HT-29 (cell line): ENCODE results near the gene ARFIP2. TPM values are rescaled to one million over a fixed set of nuclear protein-coding genes. Genes with fewer than 3 reads are reported as not detected.
A peak's percentile ranks its signal among the peaks of the same experiment; 100 is the strongest.

Experiments used
- DNase-seq: peaks from one replicate; pipeline ENCODE4 v3.0.0-alpha.2; 2015; ENCODE audit warnings: low spot score
- total RNA-seq: library from RNA; depleted of rRNA; stranded (reverse); fragments of >200 nt; shearing (Covaris generic); gene quantifications from 2 replicates; pipeline ENCODE4 v1.2.3, GENCODE V29; 2014

Gene ARFIP2
- total RNA-seq, 1 experiment from 2014 or later = 140 TPM

DNA sequence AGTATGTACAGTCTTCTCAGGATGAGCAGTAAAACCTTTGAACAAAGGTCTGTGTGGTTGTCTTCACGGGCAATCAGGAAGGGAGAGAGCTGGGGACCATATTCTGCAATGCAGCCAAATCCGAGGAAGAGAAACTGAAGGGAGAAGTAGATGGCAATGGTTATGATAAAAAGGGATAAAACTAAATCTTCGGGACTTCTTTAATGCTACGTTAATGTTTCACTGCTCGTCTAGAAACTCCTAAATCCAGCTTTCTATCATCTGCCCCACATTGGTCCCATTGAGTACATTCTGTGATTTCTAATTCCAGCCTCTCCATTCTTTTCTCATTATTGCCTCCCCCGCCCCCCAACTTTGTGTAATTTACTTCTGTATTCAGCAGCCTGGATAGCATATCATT lies 1.9 kb upstream of the ARFIP2 start:
- no peak for DNase-seq

DNA sequence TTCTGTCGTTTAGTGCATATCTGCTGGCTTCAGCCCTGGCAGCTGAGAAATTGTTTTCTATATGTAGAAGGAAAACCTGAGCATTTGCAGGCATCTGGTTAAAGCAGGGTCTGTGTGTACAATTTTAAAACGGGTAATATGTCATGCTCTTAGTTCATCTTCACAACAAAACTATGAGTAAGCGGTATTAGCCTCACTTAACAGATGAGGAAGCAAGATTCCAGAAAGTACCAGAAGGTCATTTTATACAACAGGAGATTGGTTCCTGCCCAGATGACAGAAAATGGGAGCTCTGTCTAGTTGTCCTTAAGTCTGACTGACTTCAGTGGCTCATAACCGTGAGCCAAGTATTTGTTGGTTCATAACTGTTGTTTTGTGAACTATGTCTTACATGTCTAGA lies 1.3 kb upstream of the ARFIP2 start:
- no peak for DNase-seq

DNA sequence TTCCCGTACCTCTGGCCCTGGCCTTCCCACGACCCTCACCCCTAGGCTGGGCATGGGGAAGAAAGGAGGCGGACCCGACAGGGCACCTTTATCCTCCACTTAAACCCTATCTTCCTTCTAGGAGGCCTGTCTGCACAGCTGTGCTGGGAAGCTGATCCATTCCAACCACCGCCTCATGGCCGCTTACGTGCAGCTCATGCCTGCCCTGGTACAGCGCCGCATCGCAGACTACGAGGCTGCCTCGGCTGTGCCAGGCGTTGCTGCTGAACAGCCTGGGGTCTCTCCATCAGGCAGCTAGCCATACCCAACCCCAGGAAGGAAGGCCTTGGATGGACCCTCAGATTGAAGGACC lies 769 bp upstream of the ARFIP2 start:
- no peak for DNase-seq

DNA sequence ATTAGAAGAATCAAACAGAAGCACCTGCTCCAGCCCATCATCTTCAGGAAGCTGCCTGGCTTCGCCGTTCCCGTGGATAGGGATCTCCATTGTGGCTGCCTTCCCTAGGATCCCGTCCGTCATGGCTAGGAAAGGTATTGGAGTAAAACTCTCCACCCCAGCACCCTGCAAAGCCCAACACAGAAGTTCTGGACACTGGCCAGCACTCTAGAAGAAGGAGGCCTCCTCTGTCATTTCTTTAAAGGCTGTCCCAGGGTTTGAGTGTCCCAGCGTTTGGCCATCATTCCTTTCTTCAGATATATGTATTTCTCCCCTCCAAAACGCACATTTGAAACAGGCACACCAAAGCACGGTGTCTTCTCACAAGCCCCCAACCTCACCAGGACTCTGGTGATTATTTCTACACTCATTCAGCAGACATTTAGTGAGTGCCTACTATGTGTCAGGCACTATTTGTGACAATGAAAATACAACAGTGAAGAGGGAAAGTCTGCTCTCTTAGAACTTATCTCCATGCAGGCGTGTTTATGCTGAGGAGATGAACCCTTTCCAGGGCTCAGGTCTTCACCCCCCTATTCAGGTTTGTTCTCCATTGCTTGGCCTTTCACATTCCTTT lies 724 bp downstream of the ARFIP2 start:
- no peak for DNase-seq

DNA sequence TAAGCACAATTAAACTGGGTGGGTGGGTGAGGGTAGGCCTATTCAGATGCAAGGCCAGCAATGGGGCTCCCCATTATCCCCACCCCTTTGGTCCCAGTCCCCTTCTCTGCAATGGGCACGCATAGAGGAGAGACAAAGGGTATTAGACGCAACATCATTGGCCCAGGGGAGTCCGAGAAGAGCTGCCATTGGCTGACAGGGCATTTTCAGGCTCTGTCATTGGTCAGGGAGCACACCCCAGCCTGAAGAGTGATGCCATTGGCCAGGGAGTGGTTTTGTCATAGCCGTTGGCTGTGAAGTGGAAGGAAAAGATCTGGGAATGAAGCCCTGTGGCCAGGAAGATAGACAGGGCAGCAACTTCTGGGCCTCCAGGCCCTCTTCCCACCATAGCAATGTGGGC lies 4.6 kb downstream of the ARFIP2 start:
- DNase-seq = no peak

DNA sequence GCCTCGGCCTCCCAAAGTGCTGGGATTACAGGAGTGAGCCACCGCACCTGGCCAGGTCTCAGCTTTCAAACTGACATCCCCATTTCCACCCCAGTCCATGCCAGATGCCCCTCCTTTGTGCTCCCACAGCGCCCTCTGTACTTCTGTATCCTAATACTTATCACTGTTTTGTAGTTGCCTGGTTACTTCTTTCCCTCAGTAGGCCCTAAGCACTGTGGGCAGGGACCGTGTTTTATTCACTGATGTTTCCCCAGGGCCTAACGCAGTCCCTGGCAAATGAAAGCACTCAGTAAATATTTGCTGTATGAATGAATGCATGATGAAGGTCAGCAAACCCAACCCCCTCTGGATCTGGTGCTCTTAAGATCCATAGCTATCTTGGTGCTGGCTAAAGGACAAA lies 5.2 kb downstream of the ARFIP2 start:
- peak; percentile 42 for DNase-seq

DNA sequence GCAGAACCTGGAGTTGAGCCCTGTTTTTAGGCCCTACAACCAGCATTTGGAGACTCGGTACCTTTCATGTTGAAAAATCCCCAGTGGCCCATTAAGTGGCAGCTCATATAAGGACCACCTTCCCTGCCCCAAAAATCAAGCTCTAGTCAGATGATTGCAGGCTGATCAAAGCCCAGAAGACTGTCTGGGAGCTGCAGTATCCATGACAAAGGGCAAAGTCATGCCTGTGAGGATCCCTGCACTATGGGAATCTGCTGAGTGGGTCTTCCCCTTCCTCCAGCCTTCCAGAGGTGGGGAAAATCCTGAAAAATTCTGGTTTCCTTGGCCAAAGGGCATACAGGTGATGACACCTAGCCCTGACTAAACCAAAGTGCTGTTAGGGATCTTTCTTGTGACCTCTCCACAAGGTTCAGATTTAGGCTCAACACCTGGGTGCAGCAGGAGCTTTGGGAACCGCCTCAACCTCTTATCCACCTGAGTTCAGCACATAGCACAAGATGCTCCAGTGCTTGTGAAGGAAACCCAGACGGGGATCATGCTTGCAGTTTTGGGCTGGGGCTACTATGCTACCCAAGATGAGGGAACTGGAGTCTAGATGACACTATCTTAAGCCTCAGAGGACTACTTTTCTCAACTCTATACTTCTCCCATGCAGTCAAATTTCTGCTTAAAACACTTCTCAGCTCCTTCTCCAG lies 6.2 kb downstream of the ARFIP2 start:
- DNase-seq = peak; percentile 38

DNA sequence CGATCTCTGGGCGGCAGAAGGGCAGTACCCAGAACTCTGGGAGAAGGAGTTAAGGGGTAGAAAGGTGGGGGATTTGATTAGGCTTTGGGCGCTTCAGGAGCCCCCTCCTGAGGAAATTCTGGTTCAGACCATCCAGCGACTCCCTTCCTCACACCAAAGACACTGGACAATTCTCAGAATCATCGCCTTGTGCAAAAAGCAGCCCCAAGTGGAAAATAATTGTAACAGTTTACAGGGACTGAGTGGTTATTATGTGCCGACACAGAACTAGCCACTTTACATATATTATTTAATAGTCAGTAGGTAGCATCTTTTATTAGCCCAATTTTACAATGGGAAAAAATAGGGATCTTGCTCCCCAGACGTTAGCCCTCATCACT lies 6.7 kb downstream of the ARFIP2 start:
- DNase-seq = no peak

DNA sequence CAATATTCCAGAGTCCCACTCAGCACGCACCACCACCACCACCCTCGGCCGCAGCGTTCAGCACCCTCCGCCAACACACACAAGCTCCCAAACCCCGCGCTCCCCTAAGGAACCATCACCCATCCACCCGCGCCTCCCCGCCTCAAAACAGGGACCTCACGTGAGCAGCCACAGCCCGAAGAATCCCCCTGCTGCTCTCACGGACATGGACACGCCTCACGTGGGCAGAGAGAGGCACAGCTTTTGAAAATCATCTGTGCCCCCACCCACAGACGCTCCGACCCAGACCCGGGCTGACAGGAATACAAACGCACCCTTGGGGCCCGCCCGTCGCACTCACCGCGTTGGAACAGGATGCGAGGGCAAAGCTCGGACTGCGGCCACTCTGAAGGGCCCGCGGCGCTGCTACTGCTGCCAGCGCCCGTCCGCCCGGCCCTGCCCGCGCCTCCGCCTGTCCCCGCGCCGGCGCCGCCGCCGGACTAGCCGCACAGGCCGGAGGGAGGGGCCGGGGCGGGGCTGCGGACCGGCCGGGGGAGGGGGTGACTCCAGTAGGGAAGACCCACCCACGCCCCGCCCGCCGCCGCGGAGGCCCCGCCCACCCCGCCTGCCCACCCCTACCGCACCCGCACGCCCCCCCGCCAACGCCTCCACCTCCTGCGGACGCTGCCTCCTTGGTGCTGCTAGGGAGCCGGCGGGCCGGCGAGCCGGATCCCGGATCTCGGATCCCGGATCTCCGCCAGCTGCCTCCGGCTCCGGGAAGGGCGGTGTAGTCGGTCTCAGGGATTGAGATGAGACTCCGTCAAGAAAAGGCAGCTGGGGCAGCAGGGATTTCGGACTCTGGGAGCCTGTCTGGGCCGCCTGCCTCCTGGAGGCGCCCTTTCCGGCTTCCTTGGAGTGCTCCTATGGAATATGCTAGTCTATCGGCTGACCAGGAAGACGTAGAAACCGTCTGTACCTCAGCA lies 7.4 kb downstream of the ARFIP2 start, which contains the start of gene TRIM3:
Gene TRIM3, minus strand, starts transcription at position 491 of the 962 bp plus-strand sequence. CDS start 8,246 bp downstream, outside the sequence.
- DNase-seq = peak; percentile 90

DNA sequence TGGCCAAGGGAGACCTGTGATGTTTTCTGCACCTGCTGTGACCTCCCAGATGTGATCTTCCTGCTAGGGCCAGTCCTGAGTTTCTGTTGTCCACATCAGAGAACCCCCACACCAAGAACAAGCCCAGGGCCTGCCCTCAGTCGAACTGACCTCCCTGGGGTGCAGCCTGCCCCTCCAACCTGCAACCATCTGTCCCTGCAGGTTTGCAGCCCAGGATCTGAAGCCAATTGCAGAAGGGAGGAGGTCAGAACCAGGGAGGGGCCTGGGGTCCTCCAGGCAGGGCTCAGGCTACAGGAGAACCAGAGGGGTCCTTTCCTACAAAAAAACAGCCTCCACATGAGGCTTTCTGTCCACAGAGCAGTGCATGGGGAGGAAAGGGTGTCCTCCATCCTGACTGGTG lies 8.2 kb downstream of the ARFIP2 start:
- no peak for DNase-seq

DNA sequence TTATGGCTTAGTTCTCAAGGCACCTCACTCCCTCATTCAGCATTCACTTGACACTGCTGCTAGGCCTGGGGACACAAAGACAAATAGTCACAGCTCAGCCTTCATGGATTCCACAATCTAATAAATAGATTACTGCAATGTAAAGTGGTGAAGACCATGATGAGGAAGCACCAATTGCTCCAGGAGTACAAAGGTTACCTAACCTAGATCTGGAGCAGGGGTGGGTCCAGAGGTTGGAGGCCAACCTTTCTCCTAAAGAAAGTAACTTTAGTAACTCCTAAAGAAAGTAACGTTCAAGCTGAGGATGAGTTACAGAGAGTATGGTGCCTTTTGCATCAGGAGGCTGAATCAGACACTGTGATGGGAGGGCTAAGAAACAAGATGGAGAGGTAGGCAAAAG lies 11.5 kb downstream of the ARFIP2 start:
- no peak for DNase-seq

DNA sequence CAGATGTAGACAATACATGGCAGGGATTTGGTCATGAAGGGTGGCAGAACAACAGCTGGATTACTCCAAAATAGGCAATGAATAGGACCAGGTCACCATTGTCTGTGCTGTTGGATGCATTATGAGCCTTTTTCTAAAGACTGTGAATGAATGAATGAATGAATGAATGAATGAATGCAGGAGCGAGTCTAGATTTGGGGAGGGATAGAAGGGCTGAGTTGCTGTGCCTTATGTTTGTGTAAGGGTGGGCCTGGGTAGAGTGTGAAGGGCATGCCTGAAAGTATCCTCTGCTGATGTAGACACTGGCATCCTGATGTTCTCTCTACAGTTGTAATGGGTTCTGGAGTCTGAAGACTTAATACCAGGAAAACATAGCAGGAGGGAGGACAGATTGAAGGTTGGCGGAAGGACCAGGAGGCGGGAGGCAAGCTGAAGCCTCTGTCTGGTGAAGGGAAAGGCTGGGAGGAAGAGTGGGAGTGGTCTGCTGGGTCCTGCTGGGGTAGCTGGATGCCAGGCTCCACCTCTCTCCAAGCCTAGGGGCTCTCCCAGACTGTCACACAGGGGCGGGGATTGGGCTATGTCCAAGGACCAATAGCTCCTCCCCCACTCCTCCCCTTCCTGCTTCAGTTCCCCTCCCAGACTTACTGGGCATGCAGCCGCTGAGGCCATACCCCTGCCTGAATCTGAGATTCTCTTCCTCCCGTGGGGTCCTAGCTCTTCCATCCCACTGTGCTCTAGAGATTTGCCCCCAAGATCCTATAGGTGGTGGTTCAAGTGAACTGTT lies 12.2 kb downstream of the ARFIP2 start:
- peak; percentile 90 for DNase-seq

DNA sequence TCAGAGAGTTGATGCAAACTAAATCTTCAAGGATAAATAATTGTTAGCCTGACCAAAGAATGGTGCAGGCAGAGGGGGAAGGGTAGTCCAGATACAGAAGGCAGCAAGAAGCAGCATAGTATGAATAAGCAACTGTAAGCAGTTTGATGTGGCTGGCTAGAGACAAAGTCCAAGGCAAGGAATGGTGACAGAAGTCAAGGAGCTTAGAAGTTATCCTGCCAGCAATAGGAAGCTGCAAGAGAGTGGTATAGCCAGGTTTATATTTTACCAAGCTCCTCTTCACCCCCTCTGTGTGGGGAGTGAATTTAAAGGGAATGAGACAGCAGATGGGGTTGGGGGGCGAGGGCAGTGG lies 22.1 kb downstream of the ARFIP2 start:
- DNase-seq = no peak

DNA sequence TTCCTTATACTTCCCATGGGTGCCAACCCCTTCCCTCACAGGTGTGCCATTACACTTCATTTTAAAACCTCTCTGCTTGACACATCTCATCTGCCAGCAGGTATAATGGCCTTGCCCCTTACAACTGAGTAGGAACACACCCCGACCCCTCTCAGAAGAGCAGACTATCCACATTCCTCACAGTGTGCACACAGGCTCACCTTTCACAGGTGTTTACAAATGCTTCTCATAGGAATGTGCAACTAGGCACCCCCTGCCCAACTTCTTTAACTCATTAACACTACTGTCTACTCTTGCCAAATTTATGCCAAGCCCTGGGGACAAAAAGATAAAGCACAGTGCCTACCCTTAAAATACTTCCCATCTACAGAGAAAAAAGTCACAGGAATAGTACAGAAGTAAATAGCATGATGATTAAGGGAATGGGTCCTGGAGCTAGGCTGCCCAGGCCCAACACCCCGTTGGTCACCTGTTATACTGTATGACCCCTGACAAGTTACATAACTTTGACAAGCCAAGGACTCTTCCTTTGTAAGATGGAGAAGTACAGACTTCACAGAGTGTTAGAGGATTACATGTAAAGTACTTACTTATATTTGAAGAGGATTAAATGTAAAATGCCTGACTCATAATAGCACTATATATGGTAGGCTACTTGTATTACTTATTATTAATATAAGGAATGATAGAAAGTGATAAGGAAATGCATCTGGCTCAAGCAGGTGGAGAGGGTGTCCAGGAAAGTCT lies 22.6 kb downstream of the ARFIP2 start:
- no peak for DNase-seq

DNA sequence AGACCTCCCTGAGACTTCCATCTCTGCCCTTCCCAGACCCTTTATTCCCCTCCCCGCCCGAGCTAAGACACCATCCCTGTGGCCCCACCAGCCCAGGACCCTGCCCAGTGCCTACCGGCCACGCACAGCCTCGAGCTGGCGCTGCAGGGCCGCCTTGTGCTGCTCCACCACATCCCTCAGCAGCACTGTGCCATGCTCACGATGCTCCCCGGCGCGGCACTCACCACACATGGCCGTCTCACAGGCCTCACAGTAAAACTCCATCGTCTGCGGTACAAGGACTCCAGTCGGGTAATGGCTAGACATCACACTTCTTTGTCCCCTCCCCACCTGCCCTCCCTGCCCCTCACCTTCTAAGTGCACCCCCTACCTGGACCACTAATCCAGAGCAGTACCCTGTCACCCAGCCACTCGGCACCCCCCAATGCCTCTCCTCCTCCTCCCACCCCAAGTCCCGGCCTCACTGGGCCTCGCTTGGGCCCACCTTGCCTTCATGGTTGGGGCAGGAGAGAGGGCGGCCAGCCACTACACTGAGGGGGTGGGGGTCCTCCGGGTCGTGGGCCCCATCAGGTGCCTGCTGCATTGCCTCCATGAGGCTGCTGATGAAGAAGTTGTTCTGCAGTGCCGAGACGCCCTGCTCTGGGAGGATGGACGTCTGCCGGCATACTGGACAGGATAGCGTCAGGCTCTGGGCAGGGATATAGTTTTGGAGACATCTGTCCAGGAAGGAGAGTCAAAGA lies 23.4 kb downstream of the ARFIP2 start:
- no peak for DNase-seq

DNA sequence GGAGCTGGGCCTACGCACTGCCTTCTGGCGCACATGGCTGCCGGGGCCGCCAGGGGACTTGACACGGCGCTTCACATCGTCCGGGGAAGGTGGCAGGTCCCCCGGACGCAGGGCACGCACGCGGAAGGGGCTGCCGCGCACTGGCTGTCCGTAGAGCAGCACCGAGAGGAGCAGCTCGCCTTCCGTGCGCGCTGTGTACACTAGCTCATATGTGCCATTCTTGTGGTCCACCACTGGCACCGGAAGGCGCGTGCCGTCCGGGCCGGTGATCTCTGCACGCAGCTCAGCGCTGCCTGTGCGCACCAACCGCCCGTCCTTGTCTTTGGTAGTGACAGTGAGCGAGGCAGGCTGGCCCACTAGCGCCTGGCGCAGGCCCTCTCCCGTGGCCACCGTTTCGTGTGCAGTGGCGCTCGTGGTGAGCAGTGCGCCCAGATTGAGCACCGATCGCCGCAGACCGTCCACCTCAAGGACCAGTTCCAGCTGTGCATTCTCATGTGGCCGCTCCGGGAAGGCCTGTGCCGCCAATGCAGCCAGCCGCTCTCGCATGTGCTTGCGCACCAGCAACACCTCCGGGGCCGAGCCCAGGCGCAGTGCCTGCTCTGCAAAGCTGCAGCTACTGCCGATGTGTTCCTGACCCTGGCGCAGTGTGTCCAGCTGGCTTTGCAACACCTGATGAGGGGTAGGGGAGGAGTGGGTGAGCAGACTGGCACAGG lies 24.6 kb downstream of the ARFIP2 start:
- no peak for DNase-seq

DNA sequence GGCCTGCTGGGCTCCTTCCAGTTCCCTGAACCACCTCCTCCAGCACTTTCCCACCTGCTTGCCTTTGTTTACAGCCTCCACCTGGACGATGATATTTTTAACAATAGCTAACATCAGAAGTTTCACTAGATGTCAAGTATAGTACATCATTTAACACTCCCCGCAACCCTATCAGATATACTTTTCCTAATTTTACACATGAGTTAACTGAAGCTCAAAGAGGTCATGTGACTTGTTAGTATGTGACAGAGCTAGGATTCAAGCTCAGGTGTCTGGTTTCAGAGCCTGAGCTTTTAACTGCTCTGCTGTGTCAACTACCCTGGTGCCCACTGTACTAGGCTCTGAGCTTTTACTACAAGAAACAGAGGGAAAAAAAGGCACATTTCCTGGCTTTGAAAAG lies 26.1 kb downstream of the ARFIP2 start:
- DNase-seq = no peak

DNA sequence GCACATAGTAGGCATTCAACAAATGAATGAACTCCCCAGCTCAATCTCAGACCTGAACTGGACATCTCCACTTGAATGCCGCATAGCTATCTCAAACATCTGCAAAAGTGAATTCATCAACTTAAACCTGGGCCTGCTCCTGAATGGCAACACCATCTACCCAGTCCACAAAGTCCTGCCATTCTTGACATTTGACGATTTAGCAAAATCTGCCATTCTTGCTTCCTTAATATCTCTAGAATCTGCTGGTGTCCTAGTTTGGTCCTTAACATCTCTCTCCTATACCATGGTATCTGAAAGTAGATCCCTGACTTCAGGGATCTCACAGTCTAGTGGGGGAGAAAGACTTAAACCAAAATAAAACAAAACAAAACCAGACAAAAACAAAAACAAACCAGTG lies 28.0 kb downstream of the ARFIP2 start:
- DNase-seq = no peak

DNA sequence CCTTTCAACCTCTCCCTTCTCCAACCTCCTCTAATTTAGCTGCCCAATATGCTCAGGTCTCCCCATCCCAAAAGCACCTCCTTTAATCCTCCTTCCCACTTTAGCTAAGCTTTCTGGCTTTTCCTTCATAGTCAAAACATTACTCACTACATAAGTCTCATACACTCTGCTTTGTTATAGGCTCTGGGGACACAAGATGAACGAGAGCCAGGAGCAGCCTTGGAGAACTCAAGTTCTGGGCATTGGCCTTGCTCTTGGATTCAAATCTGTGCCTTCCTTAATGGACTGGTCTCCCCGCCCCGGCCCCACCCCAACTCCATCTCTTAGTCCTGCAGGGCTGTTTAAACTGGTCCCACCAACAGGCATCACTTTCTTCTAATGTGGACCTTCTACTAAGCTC lies 28.9 kb downstream of the ARFIP2 start:
- no peak for DNase-seq

DNA sequence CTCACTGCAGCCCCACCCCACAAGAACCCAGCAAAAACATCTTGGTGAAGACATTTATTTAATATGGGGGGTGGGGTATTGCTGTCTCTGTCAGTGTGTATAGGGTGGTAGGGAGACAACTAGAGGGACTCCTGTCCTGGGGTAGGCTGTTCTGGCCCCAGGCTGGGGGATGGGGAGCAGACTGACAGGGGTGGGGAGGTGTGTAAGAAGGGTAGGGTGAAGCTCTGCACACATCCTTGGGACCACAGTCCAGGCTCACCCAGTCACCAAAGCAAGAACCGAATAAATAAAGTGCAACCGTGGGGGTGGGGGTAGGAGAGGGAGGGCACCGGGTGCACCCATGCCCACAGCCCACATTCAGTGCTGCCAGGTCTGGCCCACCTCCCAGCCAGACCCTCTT lies 32.6 kb downstream of the ARFIP2 start:
- DNase-seq = no peak
